ENCODE measurements around the gene THOC6.
"Not testable (repeated sequence)": the region's sequence is repeated elsewhere in the genome, so short reads cannot be mapped to it uniquely, and the experiment has no call there.

DNA sequence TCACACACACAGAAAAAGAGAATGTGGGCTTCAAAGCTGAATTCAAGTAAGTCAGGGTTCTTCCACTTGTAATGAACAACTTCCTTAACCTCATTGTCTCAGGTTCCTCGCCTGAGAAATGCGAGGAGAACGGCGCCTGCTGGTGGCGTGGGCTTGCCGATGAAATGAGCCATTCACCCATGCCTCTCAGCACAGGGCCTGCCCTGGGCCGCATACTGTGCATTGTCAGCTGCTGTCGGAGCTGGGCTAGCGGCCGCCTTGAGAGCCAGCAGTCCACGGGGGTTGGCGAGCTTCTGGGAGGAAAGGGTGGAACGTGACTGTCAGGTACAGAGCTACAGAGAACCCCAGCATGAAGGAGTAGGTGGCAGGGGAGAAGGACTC is 29.5 kb downstream of the THOC6 start:
- TF ChIP-seq, protein P1, sequence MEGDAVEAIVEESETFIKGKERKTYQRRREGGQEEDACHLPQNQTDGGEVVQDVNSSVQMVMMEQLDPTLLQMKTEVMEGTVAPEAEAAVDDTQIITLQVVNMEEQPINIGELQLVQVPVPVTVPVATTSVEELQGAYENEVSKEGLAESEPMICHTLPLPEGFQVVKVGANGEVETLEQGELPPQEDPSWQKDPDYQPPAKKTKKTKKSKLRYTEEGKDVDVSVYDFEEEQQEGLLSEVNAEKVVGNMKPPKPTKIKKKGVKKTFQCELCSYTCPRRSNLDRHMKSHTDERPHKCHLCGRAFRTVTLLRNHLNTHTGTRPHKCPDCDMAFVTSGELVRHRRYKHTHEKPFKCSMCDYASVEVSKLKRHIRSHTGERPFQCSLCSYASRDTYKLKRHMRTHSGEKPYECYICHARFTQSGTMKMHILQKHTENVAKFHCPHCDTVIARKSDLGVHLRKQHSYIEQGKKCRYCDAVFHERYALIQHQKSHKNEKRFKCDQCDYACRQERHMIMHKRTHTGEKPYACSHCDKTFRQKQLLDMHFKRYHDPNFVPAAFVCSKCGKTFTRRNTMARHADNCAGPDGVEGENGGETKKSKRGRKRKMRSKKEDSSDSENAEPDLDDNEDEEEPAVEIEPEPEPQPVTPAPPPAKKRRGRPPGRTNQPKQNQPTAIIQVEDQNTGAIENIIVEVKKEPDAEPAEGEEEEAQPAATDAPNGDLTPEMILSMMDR (IDR thresholded peaks at IDR 0.05; ENCODE audit: poor library complexity): not testable (repeated sequence)
- TF ChIP-seq EZH2phosphoT487 (IDR thresholded peaks at IDR 0.05; ENCODE audit: low read depth, severe bottlenecking, unreplicated experiment); EZH2 (IDR thresholded peaks at IDR 0.05; ENCODE audit: borderline replicate concordance): not testable (repeated sequence)

All from hepatocyte (in vitro differentiated cells).